GM08714 (cell line): ENCODE measurements around the gene LIPC.

ENCODE experiments used
- H3K4me3 ChIP-seq: fragments of 200-500 bp; sonication (Bioruptor generic); 2 replicates; pipeline ENCODE4 v1.5.1; 2014; ENCODE audit warnings: mild to moderate bottlenecking, low read length, inconsistent platforms
- ZNF274 ChIP-seq: IDR thresholded peaks from 2 replicates; pipeline ENCODE4 v1.6.1; 2012; ENCODE audit warnings: mild to moderate bottlenecking, low read depth, low read length

The LIPC gene

GRCh38 chr15:58547628-58548307 lies 116.0 kb downstream of the LIPC start:
- H3K4me3 ChIP-seq: no peak overlapping the region
- no peak for TF ChIP-seq ZNF274

- TF ChIP-seq ZNF274: no peak
Observed at GRCh38 chr15:58548308-58549012, 116.7 kb downstream of the LIPC start.

DNA sequence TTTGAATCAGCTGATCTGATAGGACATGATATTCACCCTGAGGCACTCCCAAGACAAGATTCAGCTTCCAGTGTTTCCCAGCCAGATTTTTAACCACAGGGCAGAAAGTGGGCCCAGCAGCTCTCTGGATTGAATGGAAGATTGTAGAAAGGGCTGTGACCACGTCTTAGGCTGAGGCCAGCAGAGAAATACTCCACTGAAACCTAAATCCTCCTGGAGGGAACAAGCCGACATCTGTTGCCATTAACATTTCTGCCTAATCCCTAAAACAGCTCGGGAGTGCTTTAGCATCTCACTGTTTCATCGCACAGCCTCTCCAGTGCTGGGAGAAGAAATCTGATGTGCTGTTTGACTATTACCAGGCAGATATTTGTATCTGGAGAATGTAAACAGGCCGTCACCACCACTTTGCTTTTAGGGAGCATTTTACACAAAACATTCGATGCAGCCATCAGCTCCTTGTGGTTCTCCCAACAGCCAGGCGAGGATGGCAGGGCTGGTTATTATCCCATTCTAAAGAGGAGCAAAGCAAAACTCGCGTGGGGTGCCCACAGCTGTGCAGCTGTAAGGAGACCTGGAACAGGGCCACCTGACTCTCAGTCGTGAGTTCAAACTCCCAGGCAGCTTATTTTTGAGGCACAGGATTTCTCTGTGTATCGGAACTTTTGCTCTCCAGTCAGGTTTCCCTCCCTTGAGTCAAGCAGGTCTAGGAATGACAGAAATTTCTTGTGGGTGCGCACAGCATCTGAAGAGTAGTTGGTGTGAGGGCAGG lies 117.4 kb downstream of the LIPC start:
- TF ChIP-seq ZNF274: no peak
- H3K4me3 ChIP-seq: no peak overlapping the region

More at GRCh38 chr15:58548308-58549012, 116.7 kb downstream of the LIPC start:
- no peak overlapping the region for H3K4me3 ChIP-seq

DNA sequence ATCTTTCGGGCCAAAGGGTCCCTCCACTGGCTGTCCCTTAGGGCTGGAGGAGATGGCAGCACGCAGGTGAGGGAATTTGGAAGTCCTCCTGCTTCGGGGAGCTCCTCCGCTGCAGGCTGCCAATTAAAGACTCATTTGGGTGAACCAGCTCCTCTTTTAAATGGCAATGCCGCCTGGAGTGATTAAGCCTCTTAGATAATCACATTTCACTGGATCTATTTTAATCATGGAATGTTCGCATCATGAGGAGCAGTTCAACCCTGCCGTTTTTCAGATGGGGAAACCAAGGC lies 117.9 kb downstream of the LIPC start:
- no peak for TF ChIP-seq ZNF274
- no peak overlapping the region for H3K4me3 ChIP-seq

GRCh38 chr15:58551084-58551763 lies 119.4 kb downstream of the LIPC start:
- no peak for TF ChIP-seq ZNF274
- H3K4me3 ChIP-seq: no peak overlapping the region; the same call in 1 of the 2 replicates

GRCh38 chr15:58551764-58552504 lies 120.1 kb downstream of the LIPC start:
- H3K4me3 ChIP-seq: no peak overlapping the region
- no peak for TF ChIP-seq ZNF274

DNA sequence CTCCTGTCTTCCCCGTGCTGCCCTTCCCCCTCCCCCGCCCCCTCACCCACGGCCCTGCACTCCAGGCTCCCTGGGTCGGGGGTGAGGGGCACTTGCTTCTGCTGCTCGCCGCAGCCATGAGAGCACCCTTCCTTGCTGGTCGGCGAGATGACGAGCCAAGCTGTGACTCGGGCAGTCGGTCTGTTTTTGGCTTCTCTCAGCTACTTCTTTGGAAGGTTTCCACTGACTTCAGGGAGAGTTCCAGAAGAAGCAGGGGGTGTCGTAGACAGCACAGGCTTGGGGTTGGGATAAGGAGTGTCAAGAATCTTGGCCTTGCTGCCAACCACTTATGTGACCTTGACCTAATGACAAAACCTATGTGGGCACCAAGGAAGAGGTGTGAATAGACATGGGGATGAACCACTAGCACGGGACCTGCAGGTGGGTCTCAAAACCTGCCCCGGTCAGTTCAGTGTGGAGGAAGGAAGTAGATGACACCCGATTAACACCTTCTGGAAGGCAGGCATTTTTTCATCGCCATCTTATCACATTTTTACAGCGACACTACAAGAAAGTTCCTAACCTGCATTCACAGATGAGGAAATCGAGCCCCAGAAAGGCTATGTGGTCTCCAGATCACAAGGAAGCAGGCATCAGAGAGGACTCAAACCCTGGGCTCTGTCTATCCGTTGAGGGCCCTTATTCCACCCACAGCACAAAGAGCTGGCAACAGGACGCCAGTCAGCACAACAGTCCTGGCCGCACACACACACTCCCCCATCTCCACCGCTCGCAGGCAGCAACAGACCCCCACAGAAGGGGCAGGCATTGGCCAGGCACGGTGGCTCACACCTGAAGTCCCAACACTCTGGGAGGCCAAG lies 120.9 kb downstream of the LIPC start:
- no peak overlapping the region for H3K4me3 ChIP-seq
- TF ChIP-seq ZNF274: no peak

DNA sequence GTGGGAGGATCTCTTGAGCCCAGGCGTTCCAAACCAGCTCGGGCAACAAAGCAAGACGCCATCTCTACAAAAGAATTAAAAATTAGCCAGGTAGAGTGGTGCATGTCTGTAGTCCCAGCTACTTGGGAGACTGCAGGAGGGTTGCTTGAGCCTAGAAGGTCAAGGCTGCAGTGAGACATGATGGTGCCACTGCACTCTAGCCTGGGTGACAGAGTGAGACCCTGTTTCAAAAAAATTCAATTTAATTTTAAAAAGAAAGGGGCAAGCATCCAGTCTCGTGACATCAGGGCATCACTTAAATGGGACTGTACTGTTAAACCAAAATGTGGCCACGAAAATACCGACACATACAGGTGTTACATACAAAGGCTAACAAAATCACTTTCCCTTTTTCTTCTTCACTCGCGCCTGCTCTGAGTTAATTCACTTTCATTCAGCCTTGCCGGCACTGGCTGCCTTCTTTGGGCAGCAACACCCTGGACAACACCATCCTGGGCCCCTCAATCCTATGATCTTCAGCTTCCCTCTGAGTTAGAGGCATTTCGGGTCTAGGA lies 121.7 kb downstream of the LIPC start:
- no peak overlapping the region for H3K4me3 ChIP-seq
- no peak for TF ChIP-seq ZNF274

DNA sequence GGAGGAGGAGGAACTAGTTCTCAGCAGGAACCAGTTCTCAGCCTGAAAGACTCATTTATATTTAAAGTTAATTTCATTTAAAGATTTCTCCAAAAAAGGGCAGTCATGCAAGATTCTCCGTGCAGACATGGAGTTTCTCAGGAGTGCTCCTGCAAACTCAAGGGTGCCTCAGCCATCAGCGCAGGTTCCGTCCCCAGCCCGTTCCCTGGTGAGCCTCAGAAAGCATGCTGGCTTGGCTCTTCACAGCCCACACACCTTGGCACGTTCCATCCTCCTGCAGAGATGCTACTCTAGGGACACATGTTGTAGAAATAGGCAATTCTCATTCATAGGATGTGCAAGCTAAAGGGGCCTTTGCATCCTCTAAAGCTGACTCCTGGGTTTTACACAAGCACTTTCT lies 123.0 kb downstream of the LIPC start:
- H3K4me3 ChIP-seq: no peak overlapping the region
- TF ChIP-seq ZNF274: no peak

- no peak overlapping the region for H3K4me3 ChIP-seq
Observed at GRCh38 chr15:58555162-58556027, 123.6 kb downstream of the LIPC start.

DNA sequence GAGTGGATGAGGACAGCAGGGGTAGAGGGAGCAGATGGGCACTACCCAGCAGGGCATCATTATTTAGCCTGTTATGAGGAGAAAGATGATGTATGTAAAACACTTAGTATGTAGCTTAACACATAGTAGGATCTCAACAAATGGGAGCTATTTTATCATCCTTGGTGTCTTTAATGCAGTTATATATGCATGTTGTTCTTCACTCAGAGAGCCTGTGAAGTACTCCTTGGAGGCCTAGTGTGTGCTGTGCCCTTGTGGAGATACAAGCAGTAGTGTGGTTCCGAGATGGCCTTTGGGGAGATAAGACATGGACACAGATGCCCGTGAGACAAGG lies 124.2 kb downstream of the LIPC start:
- H3K4me3 ChIP-seq: no peak overlapping the region
- TF ChIP-seq ZNF274: no peak

More at GRCh38 chr15:58555162-58556027, 123.6 kb downstream of the LIPC start:
- no peak for TF ChIP-seq ZNF274

GRCh38 chr15:58556541-58556940 lies 124.8 kb downstream of the LIPC start:
- H3K4me3 ChIP-seq: no peak overlapping the region
- no peak for TF ChIP-seq ZNF274
